ENCODE results near the gene PDE6B.

DNA sequence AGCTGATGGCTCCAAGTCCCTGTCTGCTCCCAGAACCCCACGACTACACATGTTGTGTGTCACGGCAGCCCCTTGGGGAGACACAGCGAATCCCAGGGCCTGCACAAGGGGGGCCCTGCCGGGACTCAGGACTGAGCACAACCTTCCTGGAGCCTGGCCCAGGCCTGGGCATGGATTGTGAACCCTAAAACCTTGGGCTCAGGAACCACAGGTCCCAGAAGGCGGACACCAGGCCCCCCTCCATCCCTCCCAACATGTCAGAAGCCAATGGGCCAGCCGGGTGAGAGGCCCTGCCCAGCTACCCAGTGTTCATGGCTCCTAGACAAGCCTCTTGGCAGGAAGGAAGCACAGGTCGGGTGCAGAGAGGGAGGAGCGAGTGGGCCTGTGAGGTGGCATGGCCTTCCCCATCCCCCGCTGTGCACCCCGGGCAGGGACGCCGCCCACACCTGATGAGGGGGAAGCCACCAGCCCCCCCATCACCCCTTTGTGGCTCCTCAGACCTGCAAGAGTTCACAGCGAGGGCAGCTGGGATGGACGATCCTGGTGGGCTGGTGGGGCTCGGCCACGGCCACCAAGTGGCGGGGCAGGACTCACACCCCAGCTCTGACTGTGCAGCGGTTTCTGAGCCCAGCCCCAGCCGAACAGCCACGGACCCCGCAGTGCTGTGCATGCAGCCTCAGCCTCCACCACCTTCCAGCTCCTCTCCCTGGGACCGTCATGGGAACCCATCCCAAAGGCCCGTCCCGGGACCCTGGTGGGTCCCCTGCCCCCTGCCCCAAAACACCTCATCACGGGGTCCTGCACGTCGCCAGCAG lies 3.7 kb downstream of the PDE6B start:
- no peak for TF ChIP-seq EZH2 (IDR thresholded peaks at IDR 0.05; ENCODE audit: borderline replicate concordance)
- TF ChIP-seq, protein P1, sequence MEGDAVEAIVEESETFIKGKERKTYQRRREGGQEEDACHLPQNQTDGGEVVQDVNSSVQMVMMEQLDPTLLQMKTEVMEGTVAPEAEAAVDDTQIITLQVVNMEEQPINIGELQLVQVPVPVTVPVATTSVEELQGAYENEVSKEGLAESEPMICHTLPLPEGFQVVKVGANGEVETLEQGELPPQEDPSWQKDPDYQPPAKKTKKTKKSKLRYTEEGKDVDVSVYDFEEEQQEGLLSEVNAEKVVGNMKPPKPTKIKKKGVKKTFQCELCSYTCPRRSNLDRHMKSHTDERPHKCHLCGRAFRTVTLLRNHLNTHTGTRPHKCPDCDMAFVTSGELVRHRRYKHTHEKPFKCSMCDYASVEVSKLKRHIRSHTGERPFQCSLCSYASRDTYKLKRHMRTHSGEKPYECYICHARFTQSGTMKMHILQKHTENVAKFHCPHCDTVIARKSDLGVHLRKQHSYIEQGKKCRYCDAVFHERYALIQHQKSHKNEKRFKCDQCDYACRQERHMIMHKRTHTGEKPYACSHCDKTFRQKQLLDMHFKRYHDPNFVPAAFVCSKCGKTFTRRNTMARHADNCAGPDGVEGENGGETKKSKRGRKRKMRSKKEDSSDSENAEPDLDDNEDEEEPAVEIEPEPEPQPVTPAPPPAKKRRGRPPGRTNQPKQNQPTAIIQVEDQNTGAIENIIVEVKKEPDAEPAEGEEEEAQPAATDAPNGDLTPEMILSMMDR (IDR thresholded peaks at IDR 0.05; ENCODE audit: poor library complexity): no peak
